Measurements from ENCODE around the gene JAK3.
A peak's percentile ranks its signal among the peaks of the same experiment; 100 is the strongest.

JAK3 gene

DNA sequence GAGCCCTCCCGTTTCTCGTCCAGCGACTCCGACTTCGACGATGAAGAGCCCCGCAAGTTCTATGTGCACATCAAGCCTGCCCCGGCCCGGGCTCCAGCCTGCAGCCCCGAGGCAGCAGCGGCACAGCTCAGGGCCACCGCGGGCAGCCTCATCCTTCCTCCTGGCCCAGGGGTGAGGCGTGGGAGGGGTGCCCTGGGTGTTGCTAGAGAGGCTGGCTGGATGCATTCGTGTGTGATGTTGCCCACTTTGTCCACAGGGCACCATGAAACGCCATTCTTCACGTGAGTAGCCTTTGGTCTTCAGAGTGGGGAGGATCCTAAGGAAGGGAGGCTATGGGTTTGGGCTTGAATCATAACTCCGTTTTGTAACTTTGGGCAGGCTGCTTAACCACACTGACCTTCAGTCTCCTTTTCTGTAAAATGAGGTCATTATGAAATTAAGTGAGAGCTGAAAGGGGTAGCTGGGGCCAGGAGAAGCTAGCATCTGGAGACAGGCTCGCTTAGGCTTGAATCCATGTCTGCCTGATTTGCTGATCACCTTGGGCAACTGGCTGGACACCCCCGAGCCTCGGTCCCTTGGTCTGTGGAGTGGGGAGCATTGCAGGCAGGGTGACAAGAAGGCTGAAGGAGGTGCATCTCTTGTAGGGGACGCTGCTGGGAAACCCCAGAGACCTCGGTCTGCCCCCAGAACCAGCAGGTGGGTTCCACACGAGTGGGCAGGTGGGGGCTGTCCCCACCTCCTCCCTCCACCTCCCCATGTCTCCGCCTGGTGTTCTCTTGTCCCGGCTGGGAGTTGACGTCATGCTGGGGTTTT is 71.6 kb downstream of the JAK3 start:
- no peak for DNase-seq

DNA sequence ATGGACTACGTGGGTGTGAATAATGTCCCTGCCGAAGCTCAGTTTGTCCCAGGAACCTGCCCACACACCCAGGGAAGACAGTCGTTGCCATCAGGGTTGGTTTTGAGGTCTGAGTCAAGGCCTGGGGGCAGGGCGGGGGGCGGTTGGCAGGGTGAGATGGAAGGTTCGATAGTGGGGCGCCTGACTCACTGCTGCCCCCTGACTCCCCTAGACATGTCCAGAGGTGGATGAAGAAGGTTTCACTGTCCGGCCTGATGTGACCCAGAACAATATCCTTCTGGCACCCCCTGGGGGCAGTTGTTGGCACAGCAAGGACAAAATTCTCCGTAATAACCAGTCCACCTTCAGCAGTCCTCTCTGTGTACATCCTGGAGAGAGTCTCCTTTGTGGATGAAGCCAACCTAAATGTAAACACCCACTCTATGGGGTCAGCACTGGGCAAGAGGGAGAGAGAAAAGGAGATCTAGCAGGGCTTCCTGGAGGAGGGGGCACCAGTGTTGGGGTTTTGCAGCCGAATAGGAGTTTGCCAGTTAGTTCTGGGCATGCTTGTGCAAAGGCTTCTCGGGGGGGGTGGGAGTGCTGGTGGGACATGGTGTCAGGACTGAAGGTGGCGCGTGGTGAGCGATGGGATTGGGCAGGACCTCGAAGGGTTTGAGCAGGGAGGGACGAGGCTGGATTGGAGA is 72.4 kb downstream of the JAK3 start:
- peak; percentile 77 for DNase-seq
